Fibroblast of lung (primary cell): ENCODE measurements around the gene PLXNA1.

ENCODE experiments used
- EZH2 ChIP-seq: IDR thresholded peaks from 2 replicates; pipeline ENCODE4 v1.5.1; 2012; ENCODE audit warnings: low read length, control low read depth, mild to moderate bottlenecking; ENCODE audit errors: missing control alignments
- TF ChIP-seq, protein P1 (sequence below), 2 donors: IDR thresholded peaks in 1 of 2; conservative IDR thresholded peaks in 1 of 2; 1 replicate in 1 of 2; 2 replicates in 1 of 2; pipeline ENCODE4 v1.5.1; 2011 to 2012; ENCODE audit warnings: low read length in 2 of 2, control low read depth in 1 of 2, inconsistent platforms in 1 of 2, low read depth in 1 of 2, mild to moderate bottlenecking in 1 of 2

- TF ChIP-seq, protein P1, sequence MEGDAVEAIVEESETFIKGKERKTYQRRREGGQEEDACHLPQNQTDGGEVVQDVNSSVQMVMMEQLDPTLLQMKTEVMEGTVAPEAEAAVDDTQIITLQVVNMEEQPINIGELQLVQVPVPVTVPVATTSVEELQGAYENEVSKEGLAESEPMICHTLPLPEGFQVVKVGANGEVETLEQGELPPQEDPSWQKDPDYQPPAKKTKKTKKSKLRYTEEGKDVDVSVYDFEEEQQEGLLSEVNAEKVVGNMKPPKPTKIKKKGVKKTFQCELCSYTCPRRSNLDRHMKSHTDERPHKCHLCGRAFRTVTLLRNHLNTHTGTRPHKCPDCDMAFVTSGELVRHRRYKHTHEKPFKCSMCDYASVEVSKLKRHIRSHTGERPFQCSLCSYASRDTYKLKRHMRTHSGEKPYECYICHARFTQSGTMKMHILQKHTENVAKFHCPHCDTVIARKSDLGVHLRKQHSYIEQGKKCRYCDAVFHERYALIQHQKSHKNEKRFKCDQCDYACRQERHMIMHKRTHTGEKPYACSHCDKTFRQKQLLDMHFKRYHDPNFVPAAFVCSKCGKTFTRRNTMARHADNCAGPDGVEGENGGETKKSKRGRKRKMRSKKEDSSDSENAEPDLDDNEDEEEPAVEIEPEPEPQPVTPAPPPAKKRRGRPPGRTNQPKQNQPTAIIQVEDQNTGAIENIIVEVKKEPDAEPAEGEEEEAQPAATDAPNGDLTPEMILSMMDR (conservative IDR thresholded peaks at IDR 0.05 in 1 of 2, IDR thresholded peaks at IDR 0.05 in 1 of 2; ENCODE audit: low read depth in 1 of 2, low read length in 2 of 2), result no peak
- TF ChIP-seq EZH2, result no peak
These were observed 817 bp upstream of the PLXNA1 start for GRCh38 chr3:126982126-126982470.
